ENCODE measurements around the gene UBE2D3.

Gene UBE2D3

DNA sequence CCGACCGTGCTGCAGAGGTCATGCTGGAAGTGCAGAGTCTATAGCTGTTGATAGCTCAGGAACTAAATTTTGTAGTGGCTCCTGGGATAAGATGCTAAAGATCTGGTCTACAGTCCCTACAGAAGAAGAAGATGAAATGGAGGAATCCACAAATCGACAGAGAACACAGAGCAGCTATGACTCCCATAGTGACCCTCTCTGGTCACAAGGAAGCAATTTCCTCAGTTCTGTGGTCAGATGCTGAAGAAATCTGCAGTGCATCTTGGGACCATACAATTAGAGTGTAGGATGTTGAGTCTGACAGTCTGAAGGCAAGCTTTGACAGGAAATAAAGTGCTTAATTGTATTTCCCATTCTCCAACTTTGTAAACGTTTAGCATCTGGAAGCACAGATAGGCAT lies 75.4 kb downstream of the UBE2D3 start:
- DNase-seq (ENCODE audit: low spot score), result no peak

Data from globus pallidus (tissue), 1 donor.